HepG2 (cell line): ENCODE data around the gene HTR6. TPM values are rescaled to one million over a fixed set of nuclear protein-coding genes. Genes with fewer than 3 reads are reported as not detected.

Experiments used
- ATAC-seq: fragments of 200-7000 bp; cut with Tn5 transposase; 3 replicates; pipeline ENCODE4 v1.9.1; 2020; ENCODE audit warnings: mild to moderate bottlenecking, moderate library complexity
- BruUV-seq: library from RNA; stranded (reverse); fragments of 400-500 nt; replicated peaks from 2 replicates; lab custom pipeline; 2021; lab: Mats Ljungman, UMichigan
- CTCF ChIA-PET: fragments of 300-600 bp; formaldehyde crosslinking; extraction: SDS; loops from one replicate; lab custom pipeline; 2021; ENCODE audit warnings: low total read pairs, inconsistent platforms, low intra/inter-chr PET ratio; lab: Yijun Ruan, JAX
- POLR2A ChIA-PET: fragments of 350-600 bp; sonication (Branson Sonifier 250); formaldehyde crosslinking; loops from one replicate; lab custom pipeline; 2020; ENCODE audit warnings: antibody characterized with exemption, inconsistent platforms; lab: Yijun Ruan, JAX
- DNase-seq: peaks from one replicate; pipeline ENCODE4 v3.0.0-alpha.2; 2015; ENCODE audit warnings: low spot score
- FAIRE-seq: peaks from 3 replicates; lab custom pipeline; 2011; peaks lifted over from hg19 to GRCh38; lab: Jason Lieb, UNC
- H2AFZ ChIP-seq: one replicate; pipeline ENCODE4 v1.6.1; 2011; ENCODE audit warnings: low read length, inconsistent platforms
- H3K27ac ChIP-seq: fragments of 300-600 bp; 3 replicates; pipeline ENCODE4 v1.8.0; 2011; ENCODE audit warnings: mixed run types, mild to moderate bottlenecking, mixed read lengths, low read length, inconsistent platforms; ENCODE audit not compliant: insufficient read depth; ENCODE audit errors: extremely low read length
- H3K27me3 ChIP-seq, 2 experiments: fragments of 200-600 bp in 1 of 2; 2 replicates in 1 of 2; 3 replicates in 1 of 2; pipeline versions ENCODE4 v1.6.0 to v1.8.0; 2011; ENCODE audit warnings: low read length in 2 of 2, mild to moderate bottlenecking in 2 of 2, moderate library complexity in 2 of 2, inconsistent platforms in 1 of 2; ENCODE audit not compliant: insufficient read depth in 2 of 2, control insufficient read depth in 1 of 2
- H3K36me3 ChIP-seq, 2 experiments: fragments of 200-600 bp in 1 of 2; replicated peaks in 1 of 2; 2 replicates in 1 of 2; 3 replicates in 1 of 2; pipeline versions ENCODE4 v1.5.1 to v1.8.0; 2011; ENCODE audit warnings: low read length in 2 of 2, inconsistent platforms in 1 of 2; ENCODE audit not compliant: insufficient read depth in 2 of 2, control insufficient read depth in 1 of 2
- H3K4me1 ChIP-seq: 2 replicates; pipeline ENCODE4 v1.5.1; 2012; ENCODE audit warnings: low read length, inconsistent platforms; ENCODE audit not compliant: insufficient read depth
- H3K4me2 ChIP-seq: 2 replicates; pipeline ENCODE4 v1.6.0; 2011; ENCODE audit warnings: low read depth, low read length, inconsistent platforms
- H3K4me3 ChIP-seq, 3 experiments: fragments of 200-600 bp in 1 of 3; sonication (generic), shearing (Covaris generic) in 1 of 3; replicated peaks in 1 of 3; 2 replicates each; pipeline ENCODE4 v1.5.1; 2011 to 2016; ENCODE audit warnings: low read length in 3 of 3, inconsistent platforms in 2 of 3, low read depth in 2 of 3, mild to moderate bottlenecking in 2 of 3, control low read depth in 1 of 3, mixed read lengths in 1 of 3; ENCODE audit not compliant: insufficient read depth in 1 of 3
- H3K79me2 ChIP-seq: one replicate; pipeline ENCODE4 v1.6.1; 2011; ENCODE audit warnings: low read length, inconsistent platforms; ENCODE audit not compliant: insufficient read depth
- H3K9ac ChIP-seq: 2 replicates; pipeline ENCODE4 v1.6.0; 2011; ENCODE audit warnings: mild to moderate bottlenecking, low read depth, low read length, inconsistent platforms; ENCODE audit not compliant: insufficient read depth
- H3K9me3 ChIP-seq: 2 replicates; pipeline ENCODE4 v1.5.1; 2012; ENCODE audit warnings: mild to moderate bottlenecking, low read length
- H4K20me1 ChIP-seq: 2 replicates; pipeline ENCODE4 v1.6.0; 2011; ENCODE audit warnings: inconsistent platforms, mild to moderate bottlenecking, low read length, moderate library complexity; ENCODE audit not compliant: insufficient read depth
- JDP2 ChIP-seq: sonication (generic); formaldehyde crosslinking; IDR thresholded peaks from 2 replicates; pipeline ENCODE4 v1.8.1; 2022; ENCODE audit warnings: missing genetic modification reagents, borderline replicate concordance
- SMARCC2 ChIP-seq: fragments of 450-650 bp; IDR thresholded peaks from 2 replicates; pipeline ENCODE4 v1.6.1; 2017; ENCODE audit warnings: antibody characterized with exemption, mild to moderate bottlenecking
- SP140L ChIP-seq: sonication (generic); formaldehyde crosslinking; IDR thresholded peaks from 2 replicates; pipeline ENCODE4 v1.4.0; 2020; ENCODE audit warnings: missing genetic modification reagents, borderline replicate concordance
- STAG1 ChIP-seq: sonication (generic); formaldehyde crosslinking; IDR thresholded peaks from 2 replicates; pipeline ENCODE4 v1.4.0; 2020; ENCODE audit warnings: missing genetic modification reagents
- TEAD3 ChIP-seq: optimal IDR thresholded peaks from 2 replicates; pipeline ENCODE3; 2016; ENCODE audit warnings: borderline replicate concordance
- ZFP36L2 ChIP-seq: sonication (generic); formaldehyde crosslinking; IDR thresholded peaks from 2 replicates; pipeline ENCODE4 v1.4.0; 2020; ENCODE audit warnings: missing genetic modification reagents
- ZKSCAN5 ChIP-seq: sonication (generic); formaldehyde crosslinking; IDR thresholded peaks from 2 replicates; pipeline ENCODE4 v1.5.1; 2020; ENCODE audit warnings: mild to moderate bottlenecking, missing genetic modification reagents
- ZMYM3 ChIP-seq: sonication (generic); formaldehyde crosslinking; IDR thresholded peaks from 2 replicates; pipeline ENCODE4 v1.5.1; 2020; ENCODE audit warnings: mild to moderate bottlenecking, missing genetic modification reagents
- WGBS: methylation state at CpG from one replicate; pipeline ENCODE4 v1.1.6; 2017; ENCODE audit warnings: low lambda C conversion rate; 5-methylcytosine and 5-hydroxymethylcytosine counted together
- in situ Hi-C: cut with HindIII; loops from 2 replicates; pipeline ENCODE4 v1.10.0; 2017; ENCODE audit warnings: low pct_unique_long_range_greater_than_20kb; ENCODE audit not compliant: extremely low pct_ligation_motif_present
- intact Hi-C: fragments of 100-400 bp; cut with micrococcal nuclease; formaldehyde crosslinking; loops from one replicate; pipeline ENCODE4 v1.10.0; 2022; ENCODE audit not compliant: unreplicated experiment
- polyA plus RNA-seq, 8 experiments: library from polyadenylated mRNA; depleted of rRNA in 3 of 8; stranded (reverse) in 7 of 8; unstranded in 1 of 8; fragments of >200 nt; fragmentation: Illumina TruSeq in 4 of 8; extraction: Trizol in 4 of 8; gene quantifications; 2 replicates each; pipeline versions ENCODE4 v1.2.1 to v1.2.3, GENCODE V29; 2011 to 2016; ENCODE audit warnings: low read depth in 4 of 8, missing spikeins in 1 of 8, mixed read lengths in 1 of 8; ENCODE audit not compliant: insufficient read depth in 1 of 8
- total RNA-seq, 5 experiments: library from RNA; depleted of rRNA; stranded (reverse); fragments of >200 nt; fragmentation: Illumina TruSeq; extraction: Trizol; gene quantifications; 2 replicates each; pipeline ENCODE4 v1.2.3, GENCODE V29; 2016; ENCODE audit warnings: low read depth in 1 of 5
- TF ChIP-seq, protein P1 (sequence below): sonication (generic); formaldehyde crosslinking; IDR thresholded peaks from 2 replicates; pipeline ENCODE4 v1.5.0; 2020; ENCODE audit warnings: mild to moderate bottlenecking, missing genetic modification reagents, moderate library complexity
- TF ChIP-seq, protein P2 (sequence below): sonication (generic); formaldehyde crosslinking; IDR thresholded peaks from 2 replicates; pipeline ENCODE4 v1.4.0; 2020; ENCODE audit warnings: missing genetic modification reagents
- TF ChIP-seq, protein P3 (sequence below): sonication (generic); formaldehyde crosslinking; IDR thresholded peaks from 2 replicates; pipeline ENCODE4 v1.9.0; 2022; ENCODE audit warnings: missing genetic modification reagents, mild to moderate bottlenecking, borderline replicate concordance

HTR6 gene
- total and polyA plus RNA-seq, 2 of the 13 experiments (the other 11 are each of a cell fraction or from before 2014, with no cell fraction given) = 0.04 TPM; not detected in 1

DNA sequence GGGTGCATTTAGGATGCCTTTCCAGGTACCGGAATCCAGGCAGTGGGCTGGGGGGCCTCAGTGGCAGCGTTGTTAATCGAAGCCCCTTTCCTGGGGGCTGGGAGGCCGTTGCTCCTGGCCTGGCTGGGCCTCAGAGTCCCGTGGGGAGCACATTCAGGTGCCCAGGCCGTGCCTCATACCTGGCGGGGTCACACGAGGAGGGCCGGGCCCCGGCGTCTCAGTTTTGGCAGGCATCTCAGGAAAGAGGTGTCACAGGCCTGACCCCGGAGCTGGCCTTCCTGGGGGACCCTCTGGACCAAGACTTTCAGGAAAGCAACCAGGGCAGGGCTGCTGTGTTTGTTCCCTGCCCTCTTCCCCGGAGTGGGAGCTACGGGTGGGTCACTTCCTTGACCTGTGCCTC, 16.4 kb upstream of the HTR6 start:
- WGBS = 77% methylated on average over 4 of the region's 14 CpGs
- Histone ChIP-seq H3K4me3 (no peak overlapping the region), H3K9me3 (no peaks in the 10 kb centered on the region), H3K4me2 (no peak overlapping the region), H3K79me2 (no peaks in the 10 kb centered on the region), H3K36me3 (no peaks in the 10 kb centered on the region), H3K27ac (no peak overlapping the region), H3K27me3 (peaks cover 0 to 14% of the 10 kb centered on the region in 2 experiments; a peak in 2 of 5 replicates), H2AFZ (no peak overlapping the region), H4K20me1 (no peaks in the 10 kb centered on the region), H3K4me1 (peaks cover 31% of the 10 kb centered on the region), H3K9ac (no peak overlapping the region)
- in situ Hi-C loops = loop anchor here (5.0 kb wide), 3 partner anchors 51 to 306 kb away; a partner anchor contains a TSS
- intact Hi-C loops = no loop called here
- ATAC-seq (no peak), FAIRE-seq (no peak), DNase-seq (no peak)
- ChIA-PET POLR2A (no interaction called here), CTCF (no interaction called here)
- TF ChIP-seq ZFP36L2 (CRISPR knock-in tag) = no peak
- no TSS peak for BruUV-seq

DNA sequence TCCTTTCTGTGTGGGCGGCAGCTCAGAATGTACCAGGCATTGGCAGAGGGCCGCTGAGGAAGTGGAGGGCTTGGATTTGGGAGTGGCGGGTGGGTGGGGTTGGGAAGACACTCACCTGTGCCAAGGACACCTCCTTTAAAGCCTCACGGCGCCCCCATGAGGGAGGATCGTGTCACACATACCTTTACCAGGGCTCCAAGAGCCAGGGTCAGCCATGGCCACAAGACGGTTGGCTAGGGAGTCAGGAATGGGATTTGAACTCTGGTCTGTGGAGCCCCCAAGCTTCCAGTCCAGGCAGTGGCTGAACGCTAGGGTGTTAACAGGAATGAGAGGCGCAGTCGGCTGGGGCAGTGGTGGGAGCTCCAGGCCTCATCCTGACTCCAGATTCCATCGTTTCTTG, 16.0 kb upstream of the HTR6 start:
- no TSS peak for BruUV-seq
- Histone ChIP-seq H3K4me3 (no peak overlapping the region), H2AFZ (no peak overlapping the region), H3K27ac (no peak overlapping the region), H3K36me3 (no peaks in the 10 kb centered on the region), H3K79me2 (no peaks in the 10 kb centered on the region), H3K4me1 (peaks cover 31% of the 10 kb centered on the region), H4K20me1 (no peaks in the 10 kb centered on the region), H3K27me3 (peaks cover 0 to 10% of the 10 kb centered on the region in 2 experiments; a peak in 2 of 5 replicates), H3K9ac (no peak overlapping the region), H3K4me2 (no peak overlapping the region), H3K9me3 (no peaks in the 10 kb centered on the region)
- DNase-seq (peak; percentile 53), FAIRE-seq (no peak), ATAC-seq (0 out of 3 replicates have a peak, but pooled peaks have one; percentile 6)
- WGBS = 57% methylated on average over 4 of the region's 11 CpGs
- ChIA-PET CTCF (no interaction called here), POLR2A (no interaction called here)
- intact Hi-C loops = no loop called here
- in situ Hi-C loops = loop anchor here (5.0 kb wide), 3 partner anchors 51 to 306 kb away; a partner anchor contains a TSS
- TF ChIP-seq SMARCC2 = no peak
- no peak for TF ChIP-seq JDP2 (CRISPR knock-in tag)
- TF ChIP-seq, protein P1, sequence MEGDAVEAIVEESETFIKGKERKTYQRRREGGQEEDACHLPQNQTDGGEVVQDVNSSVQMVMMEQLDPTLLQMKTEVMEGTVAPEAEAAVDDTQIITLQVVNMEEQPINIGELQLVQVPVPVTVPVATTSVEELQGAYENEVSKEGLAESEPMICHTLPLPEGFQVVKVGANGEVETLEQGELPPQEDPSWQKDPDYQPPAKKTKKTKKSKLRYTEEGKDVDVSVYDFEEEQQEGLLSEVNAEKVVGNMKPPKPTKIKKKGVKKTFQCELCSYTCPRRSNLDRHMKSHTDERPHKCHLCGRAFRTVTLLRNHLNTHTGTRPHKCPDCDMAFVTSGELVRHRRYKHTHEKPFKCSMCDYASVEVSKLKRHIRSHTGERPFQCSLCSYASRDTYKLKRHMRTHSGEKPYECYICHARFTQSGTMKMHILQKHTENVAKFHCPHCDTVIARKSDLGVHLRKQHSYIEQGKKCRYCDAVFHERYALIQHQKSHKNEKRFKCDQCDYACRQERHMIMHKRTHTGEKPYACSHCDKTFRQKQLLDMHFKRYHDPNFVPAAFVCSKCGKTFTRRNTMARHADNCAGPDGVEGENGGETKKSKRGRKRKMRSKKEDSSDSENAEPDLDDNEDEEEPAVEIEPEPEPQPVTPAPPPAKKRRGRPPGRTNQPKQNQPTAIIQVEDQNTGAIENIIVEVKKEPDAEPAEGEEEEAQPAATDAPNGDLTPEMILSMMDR (CRISPR knock-in tag) = peak; percentile 82
- TF ChIP-seq ZKSCAN5 (CRISPR knock-in tag) = no peak
- TF ChIP-seq SP140L (CRISPR knock-in tag) = no peak
- TF ChIP-seq TEAD3 (CRISPR knock-in tag) = peak; percentile 91
- TF ChIP-seq, protein P2, sequence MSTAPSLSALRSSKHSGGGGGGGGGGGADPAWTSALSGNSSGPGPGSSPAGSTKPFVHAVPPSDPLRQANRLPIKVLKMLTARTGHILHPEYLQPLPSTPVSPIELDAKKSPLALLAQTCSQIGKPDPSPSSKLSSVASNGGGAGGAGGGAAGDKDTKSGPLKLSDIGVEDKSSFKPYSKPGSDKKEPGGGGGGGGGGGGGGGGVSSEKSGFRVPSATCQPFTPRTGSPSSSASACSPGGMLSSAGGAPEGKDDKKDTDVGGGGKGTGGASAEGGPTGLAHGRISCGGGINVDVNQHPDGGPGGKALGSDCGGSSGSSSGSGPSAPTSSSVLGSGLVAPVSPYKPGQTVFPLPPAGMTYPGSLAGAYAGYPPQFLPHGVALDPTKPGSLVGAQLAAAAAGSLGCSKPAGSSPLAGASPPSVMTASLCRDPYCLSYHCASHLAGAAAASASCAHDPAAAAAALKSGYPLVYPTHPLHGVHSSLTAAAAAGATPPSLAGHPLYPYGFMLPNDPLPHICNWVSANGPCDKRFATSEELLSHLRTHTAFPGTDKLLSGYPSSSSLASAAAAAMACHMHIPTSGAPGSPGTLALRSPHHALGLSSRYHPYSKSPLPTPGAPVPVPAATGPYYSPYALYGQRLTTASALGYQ (CRISPR knock-in tag) = no peak
- TF ChIP-seq, protein P3, sequence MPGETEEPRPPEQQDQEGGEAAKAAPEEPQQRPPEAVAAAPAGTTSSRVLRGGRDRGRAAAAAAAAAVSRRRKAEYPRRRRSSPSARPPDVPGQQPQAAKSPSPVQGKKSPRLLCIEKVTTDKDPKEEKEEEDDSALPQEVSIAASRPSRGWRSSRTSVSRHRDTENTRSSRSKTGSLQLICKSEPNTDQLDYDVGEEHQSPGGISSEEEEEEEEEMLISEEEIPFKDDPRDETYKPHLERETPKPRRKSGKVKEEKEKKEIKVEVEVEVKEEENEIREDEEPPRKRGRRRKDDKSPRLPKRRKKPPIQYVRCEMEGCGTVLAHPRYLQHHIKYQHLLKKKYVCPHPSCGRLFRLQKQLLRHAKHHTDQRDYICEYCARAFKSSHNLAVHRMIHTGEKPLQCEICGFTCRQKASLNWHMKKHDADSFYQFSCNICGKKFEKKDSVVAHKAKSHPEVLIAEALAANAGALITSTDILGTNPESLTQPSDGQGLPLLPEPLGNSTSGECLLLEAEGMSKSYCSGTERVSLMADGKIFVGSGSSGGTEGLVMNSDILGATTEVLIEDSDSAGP = no peak
- TF ChIP-seq STAG1 (CRISPR knock-in tag) = peak; percentile 69
- TF ChIP-seq ZMYM3 (CRISPR knock-in tag) = 0 out of 2 replicates have a peak, but pooled peaks have one; percentile 25
